Liver (tissue), 3 donors: ENCODE data around the gene ARF5.

Source experiments
- EGR1 ChIP-seq, 2 donors: IDR thresholded peaks; 2 replicates each; pipeline ENCODE4 v1.6.1; 2016 to 2018; ENCODE audit warnings: antibody characterized with exemption in 2 of 2, low read depth in 2 of 2
- FOXA1 ChIP-seq: IDR thresholded peaks from 2 replicates; pipeline ENCODE4 v1.6.1; 2016; ENCODE audit warnings: antibody characterized with exemption
- SP1 ChIP-seq: IDR thresholded peaks from 2 replicates; pipeline ENCODE4 v1.6.1; 2018; ENCODE audit warnings: antibody characterized with exemption, mild to moderate bottlenecking
- YY1 ChIP-seq: IDR thresholded peaks from 2 replicates; pipeline ENCODE4 v1.6.1; 2016; ENCODE audit warnings: antibody characterized with exemption, mild to moderate bottlenecking
- TF ChIP-seq, protein P1 (sequence below): IDR thresholded peaks from 2 replicates; pipeline ENCODE4 v1.6.1; 2016; ENCODE audit warnings: antibody characterized with exemption, mild to moderate bottlenecking
- TF ChIP-seq, protein P2 (sequence below): fragments of 150-350 bp; IDR thresholded peaks from 2 replicates; pipeline ENCODE4 v1.5.1; 2017; ENCODE audit warnings: improper control_type of control experiment, low read depth, low read length; ENCODE audit not compliant: missing input control
- TF ChIP-seq, protein P3 (sequence below): IDR thresholded peaks from 2 replicates; pipeline ENCODE4 v1.6.1; 2016; ENCODE audit warnings: antibody characterized with exemption
- TF ChIP-seq, protein P4 (sequence below): IDR thresholded peaks from 2 replicates; pipeline ENCODE4 v1.6.1; 2016; ENCODE audit warnings: antibody characterized with exemption
- donor health status: healthy.
- donor health status: healthy.

DNA sequence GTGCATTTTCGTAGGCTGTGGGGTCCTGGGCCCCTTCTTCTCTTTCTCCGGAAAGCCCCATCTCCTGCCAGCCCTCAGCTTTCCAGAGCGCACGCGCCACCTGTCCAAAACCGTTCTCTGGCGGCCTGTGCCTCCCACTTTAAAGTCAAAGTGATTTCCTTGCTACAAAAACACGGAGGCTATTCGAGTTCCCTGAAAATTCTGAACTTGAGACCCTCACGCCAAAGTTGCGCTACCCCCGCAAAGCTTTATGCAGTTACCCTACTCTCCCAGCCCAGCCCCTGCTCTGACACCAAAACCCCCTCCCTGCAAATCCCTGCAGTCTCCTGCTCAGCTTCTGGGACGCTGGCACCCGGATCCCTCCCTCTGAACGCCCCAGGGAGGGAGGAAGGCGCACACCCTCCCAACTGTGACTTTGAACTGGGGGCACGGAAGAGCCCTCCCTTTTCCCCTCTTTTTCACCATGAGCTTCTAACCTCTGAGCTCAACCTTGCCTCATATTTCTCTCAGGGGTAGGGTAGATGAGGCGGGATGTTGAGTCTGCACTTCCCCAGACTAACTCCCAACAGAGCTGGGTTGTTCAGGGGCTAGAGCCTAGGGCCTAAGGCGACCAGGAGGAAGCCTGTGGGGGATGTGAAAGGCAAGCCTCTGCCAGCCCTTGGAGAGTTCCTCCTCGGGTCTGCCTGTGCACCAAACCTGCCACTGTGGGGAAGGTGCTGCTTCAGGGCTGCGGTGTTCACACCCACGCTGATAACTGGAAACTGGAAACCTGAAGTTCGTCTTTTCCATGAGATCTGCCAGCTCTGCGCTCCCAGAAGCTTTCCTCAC, 32.4 kb downstream of the ARF5 start:
- no peak for TF ChIP-seq EGR1 (IDR thresholded peaks at IDR 0.05; ENCODE audit: low read depth in 2 of 2)
- TF ChIP-seq FOXA1: no peak
- TF ChIP-seq, protein P1, sequence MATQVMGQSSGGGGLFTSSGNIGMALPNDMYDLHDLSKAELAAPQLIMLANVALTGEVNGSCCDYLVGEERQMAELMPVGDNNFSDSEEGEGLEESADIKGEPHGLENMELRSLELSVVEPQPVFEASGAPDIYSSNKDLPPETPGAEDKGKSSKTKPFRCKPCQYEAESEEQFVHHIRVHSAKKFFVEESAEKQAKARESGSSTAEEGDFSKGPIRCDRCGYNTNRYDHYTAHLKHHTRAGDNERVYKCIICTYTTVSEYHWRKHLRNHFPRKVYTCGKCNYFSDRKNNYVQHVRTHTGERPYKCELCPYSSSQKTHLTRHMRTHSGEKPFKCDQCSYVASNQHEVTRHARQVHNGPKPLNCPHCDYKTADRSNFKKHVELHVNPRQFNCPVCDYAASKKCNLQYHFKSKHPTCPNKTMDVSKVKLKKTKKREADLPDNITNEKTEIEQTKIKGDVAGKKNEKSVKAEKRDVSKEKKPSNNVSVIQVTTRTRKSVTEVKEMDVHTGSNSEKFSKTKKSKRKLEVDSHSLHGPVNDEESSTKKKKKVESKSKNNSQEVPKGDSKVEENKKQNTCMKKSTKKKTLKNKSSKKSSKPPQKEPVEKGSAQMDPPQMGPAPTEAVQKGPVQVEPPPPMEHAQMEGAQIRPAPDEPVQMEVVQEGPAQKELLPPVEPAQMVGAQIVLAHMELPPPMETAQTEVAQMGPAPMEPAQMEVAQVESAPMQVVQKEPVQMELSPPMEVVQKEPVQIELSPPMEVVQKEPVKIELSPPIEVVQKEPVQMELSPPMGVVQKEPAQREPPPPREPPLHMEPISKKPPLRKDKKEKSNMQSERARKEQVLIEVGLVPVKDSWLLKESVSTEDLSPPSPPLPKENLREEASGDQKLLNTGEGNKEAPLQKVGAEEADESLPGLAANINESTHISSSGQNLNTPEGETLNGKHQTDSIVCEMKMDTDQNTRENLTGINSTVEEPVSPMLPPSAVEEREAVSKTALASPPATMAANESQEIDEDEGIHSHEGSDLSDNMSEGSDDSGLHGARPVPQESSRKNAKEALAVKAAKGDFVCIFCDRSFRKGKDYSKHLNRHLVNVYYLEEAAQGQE: no peak
- TF ChIP-seq, protein P2, sequence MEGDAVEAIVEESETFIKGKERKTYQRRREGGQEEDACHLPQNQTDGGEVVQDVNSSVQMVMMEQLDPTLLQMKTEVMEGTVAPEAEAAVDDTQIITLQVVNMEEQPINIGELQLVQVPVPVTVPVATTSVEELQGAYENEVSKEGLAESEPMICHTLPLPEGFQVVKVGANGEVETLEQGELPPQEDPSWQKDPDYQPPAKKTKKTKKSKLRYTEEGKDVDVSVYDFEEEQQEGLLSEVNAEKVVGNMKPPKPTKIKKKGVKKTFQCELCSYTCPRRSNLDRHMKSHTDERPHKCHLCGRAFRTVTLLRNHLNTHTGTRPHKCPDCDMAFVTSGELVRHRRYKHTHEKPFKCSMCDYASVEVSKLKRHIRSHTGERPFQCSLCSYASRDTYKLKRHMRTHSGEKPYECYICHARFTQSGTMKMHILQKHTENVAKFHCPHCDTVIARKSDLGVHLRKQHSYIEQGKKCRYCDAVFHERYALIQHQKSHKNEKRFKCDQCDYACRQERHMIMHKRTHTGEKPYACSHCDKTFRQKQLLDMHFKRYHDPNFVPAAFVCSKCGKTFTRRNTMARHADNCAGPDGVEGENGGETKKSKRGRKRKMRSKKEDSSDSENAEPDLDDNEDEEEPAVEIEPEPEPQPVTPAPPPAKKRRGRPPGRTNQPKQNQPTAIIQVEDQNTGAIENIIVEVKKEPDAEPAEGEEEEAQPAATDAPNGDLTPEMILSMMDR: no peak
- no peak for TF ChIP-seq YY1
- TF ChIP-seq, protein P3, sequence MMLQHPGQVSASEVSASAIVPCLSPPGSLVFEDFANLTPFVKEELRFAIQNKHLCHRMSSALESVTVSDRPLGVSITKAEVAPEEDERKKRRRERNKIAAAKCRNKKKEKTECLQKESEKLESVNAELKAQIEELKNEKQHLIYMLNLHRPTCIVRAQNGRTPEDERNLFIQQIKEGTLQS: no peak
- TF ChIP-seq SP1: no peak
- TF ChIP-seq, protein P4, sequence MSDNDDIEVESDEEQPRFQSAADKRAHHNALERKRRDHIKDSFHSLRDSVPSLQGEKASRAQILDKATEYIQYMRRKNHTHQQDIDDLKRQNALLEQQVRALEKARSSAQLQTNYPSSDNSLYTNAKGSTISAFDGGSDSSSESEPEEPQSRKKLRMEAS: no peak
